OCI-LY7 (cell line): ENCODE data around the gene OPCML.

ENCODE experiments used
- CTCF ChIP-seq: fragments of 200-600 bp; sonication (generic); conservative IDR thresholded peaks from 2 replicates; pipeline ENCODE4 v1.5.1; 2014; ENCODE audit warnings: mild to moderate bottlenecking, antibody characterized with exemption, low read length, moderate library complexity, mixed read lengths
- EZH2phosphoT487 ChIP-seq: fragments of 200-600 bp; sonication (generic); IDR thresholded peaks from 2 replicates; pipeline ENCODE4 v1.6.1; 2018; ENCODE audit warnings: low read depth, borderline replicate concordance, mild to moderate bottlenecking, mixed run types, antibody characterized with exemption, low read length, moderate library complexity, mixed read lengths

GRCh38 chr11:133224271-133224670 lies 308.0 kb downstream of the OPCML start:
- no peak for TF ChIP-seq CTCF
- no peak for TF ChIP-seq EZH2phosphoT487
